ENCODE results near the gene ALPL.
"Not testable (repeated sequence)": the region's sequence is repeated elsewhere in the genome, so short reads cannot be mapped to it uniquely, and the experiment has no call there.

ALPL gene

DNA sequence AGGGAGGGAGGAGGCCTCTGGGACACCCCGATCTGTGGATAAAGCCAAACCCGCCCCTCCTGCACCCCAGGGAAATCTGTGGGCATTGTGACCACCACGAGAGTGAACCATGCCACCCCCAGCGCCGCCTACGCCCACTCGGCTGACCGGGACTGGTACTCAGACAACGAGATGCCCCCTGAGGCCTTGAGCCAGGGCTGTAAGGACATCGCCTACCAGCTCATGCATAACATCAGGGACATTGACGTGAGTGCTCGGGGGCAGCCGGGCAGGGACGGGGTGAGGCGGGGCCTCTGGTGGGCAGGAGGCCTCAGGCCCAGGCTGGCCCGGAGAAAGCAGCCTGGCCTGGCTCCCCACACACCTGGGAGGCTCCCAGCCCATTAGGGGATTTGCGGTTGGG lies 54.7 kb downstream of the ALPL start:
- no peak for DNase-seq

DNA sequence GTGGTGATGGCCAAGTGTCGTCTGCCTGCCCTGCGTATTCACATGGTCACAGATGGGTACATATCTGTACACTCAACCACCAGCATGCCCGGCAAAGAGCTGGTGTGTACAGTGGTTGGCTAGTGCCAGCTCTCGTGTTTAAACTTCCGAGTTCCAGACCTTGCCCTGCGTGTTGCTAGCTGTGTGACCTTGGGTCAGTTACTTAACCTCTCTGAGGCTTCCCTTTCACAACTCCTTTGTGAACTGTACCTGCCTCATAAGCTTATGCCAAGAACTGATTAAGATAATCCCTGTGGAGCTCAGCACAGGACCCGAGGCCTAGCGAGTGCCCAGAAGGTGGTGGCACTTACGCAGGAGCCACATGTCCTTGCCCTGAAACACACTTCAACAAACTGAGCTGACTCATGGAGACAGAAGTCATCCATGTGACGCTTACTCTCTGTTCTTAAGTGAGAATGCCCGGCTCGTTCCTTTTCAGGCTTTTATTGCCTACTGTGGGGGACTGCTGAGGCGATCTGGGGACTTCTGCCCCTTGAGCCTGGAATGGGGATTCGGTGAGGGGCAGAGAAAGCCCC lies 55.4 kb downstream of the ALPL start:
- no peak for DNase-seq

- no peak for DNase-seq
Observed at GRCh38 chr1:21565285-21565684, 56.1 kb downstream of the ALPL start.

DNA sequence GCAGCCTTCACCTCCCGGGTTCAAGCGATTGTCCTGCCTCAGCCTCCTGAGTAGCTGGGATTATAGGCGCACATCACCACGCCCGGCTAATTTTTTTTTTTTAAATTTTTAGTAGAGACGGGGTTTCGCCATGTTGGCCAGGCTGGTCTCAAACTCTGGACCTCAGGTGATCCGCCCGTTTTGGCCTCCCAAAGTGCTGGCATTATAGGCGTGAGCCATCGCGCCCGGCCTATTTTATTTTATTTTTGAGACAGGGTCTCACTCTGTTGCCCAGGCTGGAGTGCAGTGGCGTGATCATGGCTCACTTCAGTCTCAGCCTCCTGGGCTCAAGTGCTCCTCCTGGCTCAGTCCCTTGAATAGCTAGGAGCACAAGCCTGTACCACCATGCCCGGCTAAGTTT lies 57.1 kb downstream of the ALPL start:
- not testable (repeated sequence) for DNase-seq

DNA sequence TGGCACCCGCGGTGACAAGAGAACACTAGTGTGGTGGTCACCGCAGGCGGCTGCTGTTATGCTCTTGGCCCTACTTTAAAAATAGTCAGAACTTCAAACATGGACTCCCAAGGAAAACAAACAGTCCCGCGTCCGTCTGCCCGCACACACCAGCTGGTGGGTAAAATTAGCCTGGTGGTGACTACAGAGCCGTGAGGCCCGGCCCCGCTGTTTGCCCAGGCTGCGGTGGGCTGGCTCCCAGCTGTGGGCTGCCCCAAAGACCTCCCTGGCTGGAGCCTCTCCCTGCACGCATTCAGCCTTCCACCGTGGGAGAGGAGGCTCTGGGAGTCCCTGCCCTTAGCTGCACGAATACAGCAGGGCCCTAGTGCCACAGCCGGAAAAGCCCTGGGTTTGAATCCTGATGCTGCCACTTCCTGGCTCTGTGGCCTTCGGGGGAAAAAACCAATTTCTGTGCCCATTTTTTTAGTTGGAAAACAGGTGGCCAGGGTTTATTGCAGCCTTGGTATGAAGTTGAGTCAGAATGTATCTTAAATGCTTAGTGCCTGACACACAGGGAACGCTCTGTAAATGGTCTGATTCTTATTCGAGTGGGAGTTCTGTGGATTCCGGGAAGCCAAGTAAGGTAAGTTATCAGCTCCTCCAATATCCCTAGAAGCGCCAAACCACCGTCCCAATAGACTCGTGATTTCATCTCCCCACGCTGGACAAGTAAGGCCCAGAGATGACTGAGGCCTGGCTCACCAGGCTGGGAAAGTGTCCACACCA lies 58.2 kb downstream of the ALPL start:
- no peak for DNase-seq

DNA sequence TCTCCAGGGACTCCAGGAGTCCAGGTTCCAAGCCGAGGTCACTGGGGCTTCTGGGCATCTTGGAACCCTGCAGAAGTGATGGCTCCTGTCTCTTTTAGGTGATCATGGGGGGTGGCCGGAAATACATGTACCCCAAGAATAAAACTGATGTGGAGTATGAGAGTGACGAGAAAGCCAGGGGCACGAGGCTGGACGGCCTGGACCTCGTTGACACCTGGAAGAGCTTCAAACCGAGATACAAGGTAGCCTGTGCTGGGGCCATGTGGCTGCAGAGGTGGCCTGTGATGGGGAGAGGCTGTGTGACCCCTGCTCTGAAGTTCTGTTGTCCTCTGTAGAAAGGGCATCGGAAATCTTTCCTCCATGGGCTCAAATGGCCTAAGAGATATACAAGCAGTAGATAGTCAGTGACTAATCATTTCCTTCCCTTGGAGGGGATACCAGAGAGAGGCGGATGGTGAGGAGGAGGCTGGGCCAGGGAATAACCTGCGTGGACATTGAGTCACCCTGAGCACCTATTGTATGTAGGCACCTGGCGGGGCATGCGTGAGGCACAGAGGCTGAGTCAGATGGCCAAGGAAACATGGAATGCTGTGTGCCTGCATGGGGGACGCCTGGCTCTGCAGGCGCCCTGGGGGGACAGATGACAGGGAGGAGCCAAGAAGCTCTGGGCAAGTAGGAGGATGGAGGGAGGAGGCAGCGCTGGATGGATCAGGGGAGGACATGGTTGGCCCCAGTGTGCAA lies 59.0 kb downstream of the ALPL start:
- no peak for DNase-seq

DNA sequence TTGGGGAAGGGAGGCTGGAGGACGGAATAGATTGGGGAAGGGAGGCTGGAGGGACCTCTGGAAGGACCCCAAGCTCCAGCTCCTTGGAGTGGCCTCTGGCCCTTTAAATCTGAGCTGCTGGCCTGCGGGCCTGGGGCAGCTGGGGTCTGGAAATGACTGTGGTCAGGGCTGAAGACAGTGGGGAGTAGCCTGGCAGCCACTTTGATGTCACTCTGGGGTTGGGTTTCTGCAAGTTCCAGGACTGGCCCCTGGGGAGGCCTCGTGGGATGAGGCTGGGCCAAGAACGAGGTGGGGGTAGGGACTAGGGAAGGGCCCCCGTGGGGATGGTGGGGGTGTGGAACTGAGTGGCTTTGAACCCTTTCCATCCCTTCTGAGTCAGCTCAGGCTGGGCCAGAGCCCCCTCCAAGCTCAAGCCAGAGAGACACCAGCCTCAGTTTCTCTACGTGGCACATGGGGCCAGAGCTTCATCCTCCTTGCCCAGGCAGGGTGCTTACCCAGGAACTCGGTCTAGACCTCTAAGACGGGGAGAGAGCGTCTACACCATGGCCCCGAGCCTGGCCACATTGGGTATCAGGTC lies 59.7 kb downstream of the ALPL start:
- no peak for DNase-seq

- DNase-seq: no peak
Observed at GRCh38 chr1:21569820-21570527, 60.8 kb downstream of the ALPL start.

- DNase-seq: no peak
Observed at GRCh38 chr1:21570528-21570875, 61.3 kb downstream of the ALPL start.

GRCh38 chr1:21570885-21571284 lies 61.7 kb downstream of the ALPL start:
- DNase-seq: no peak

DNA sequence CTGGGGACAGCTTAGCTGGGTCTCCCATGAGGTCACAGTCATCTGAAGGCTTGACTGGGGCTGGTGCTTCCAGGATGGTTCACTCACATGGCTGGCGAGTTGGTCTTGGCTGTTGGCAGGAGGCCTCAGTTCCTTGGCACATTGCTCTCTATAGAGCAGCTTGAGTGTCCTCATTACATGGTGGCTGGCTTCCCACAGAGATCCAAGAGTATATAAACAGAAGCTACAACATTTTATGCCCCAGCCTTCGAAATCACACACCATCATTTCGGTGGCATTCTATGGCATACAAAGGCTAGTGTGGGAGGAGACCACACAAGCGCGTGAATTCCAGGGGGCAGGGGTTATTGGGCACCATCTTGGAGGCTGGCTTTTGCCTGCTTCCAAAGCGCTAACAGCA lies 63.0 kb downstream of the ALPL start:
- DNase-seq: no peak

- DNase-seq: no peak
Observed at GRCh38 chr1:21572735-21573277, 63.6 kb downstream of the ALPL start.

DNA sequence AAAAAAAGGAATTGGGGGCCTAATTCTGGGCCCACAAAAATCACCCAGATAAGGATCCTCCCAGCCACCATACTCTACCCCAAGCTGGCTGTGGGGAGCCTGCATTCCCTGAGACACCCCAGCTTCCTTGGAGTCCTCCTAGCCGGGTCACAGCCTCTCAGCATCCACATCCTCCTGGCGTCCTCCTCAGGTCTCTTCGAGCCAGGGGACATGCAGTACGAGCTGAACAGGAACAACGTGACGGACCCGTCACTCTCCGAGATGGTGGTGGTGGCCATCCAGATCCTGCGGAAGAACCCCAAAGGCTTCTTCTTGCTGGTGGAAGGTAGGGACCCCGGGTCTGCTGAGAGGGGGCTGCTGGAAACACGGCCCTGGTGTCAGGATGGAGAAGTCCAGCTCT lies 64.3 kb downstream of the ALPL start:
- DNase-seq: no peak

GRCh38 chr1:21573971-21574465 lies 64.8 kb downstream of the ALPL start:
- no peak for DNase-seq

GRCh38 chr1:21574466-21575151 lies 65.4 kb downstream of the ALPL start:
- no peak for DNase-seq

- DNase-seq: no peak
Observed at GRCh38 chr1:21575351-21575942, 66.2 kb downstream of the ALPL start.

DNA sequence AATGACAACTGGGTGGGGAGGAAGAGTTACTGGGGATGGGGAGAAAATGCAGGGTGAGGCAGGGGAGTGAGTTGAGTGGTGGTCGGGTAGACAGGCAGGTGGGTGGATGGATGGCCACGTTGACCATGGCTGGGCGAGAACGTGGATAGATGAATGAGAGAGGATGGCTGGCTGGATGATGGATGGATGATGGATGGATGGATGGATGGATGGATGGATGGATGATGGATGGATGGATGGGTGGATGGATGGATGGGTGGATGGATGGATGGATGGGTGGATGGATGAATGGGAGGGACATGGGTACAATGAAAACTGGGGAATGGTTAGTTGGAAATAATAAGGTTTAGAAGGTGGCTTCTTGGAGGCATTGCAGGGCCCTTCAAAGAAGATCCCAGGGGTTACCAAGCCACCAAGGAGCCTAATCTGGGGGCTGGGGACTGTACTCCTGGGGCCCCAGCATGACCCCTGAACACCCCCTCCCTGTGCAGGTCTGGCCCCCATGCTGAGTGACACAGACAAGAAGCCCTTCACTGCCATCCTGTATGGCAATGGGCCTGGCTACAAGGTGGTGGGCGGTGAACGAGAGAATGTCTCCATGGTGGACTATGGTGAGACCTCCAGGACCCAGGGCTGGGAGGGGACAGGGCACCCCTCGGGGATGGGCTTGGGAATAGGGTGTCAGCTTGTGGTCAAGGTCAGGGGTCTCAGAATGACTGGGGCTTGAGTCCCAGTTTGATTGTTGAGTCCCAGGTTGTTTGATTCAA lies 67.0 kb downstream of the ALPL start:
- DNase-seq: no peak

DNA sequence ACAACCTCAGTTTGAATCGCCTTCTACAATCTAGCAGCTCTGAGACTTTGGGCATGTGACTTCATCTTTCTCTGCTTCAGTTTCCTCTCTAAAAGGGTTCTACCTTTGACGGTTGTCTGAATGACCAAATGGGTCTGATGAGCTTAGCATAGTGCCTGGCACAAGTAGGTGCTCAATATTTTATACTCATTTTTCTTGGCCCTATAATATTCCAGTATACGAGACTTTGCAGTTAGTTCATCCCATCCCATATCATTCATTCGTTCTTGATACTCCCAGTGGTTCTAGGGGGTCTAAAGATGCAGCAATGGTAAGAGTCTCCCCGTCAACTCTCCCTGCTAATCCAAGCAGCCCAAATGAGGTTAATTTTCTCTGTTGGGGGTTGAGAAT lies 67.6 kb downstream of the ALPL start:
- DNase-seq: no peak

GRCh38 chr1:21577324-21577723 lies 68.1 kb downstream of the ALPL start:
- no peak for DNase-seq

DNA sequence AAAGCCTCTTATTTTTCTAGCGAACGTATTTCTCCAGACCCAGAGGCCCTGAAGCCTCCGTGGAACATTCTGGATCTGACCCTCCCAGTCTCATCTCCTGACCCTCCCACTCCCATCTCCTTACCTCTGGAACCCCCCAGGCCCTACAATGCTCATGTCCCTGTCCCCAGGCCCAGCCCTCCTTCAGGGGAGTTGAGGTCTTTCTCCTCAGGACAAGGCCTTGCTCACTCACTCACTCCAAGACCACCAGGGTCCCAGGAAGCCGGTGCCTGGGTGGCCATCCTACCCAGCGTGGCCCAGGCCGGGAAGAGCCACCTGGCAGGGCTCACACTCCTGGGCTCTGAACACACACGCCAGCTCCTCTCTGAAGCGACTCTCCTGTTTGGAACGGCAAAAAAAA lies 68.7 kb downstream of the ALPL start:
- no peak for DNase-seq

DNA sequence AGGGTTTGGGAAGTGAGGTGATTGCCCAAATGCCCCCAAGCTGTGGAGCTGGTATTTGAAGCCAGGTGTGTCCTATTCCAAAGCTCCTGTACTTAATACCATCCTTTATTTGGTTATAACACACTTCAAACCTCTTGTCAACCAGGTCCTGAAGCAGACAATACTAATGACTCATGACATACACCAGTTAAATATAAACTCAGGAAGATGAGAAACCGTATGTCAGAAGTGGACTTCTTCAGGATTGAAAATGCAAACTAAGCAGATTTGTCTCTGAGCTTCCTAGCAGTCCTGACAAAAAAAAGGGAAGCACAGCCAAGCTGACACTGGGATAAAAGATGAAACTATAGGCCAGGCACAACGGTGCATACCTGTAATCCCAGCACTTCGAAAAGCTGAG lies 70.6 kb downstream of the ALPL start:
- DNase-seq: no peak

Measured in activated gamma-delta T cell treated with Interleukin-2 at 50 U/mL for 16 hours (primary cell).